ENCODE measurements around the gene GLRX5. TPM values are rescaled to one million over a fixed set of nuclear protein-coding genes. Genes with fewer than 3 reads are reported as not detected.

GLRX5 gene
- total RNA-seq, 2 donors from 2014 or later, result 62.4 to 63.4 TPM

GRCh38 chr14:95533822-95534221 lies 1.0 kb upstream of the GLRX5 start:
- peaks cover 47% of the 10 kb centered on the region for H3K4me1 Mint-ChIP-seq
- Histone ChIP-seq H3K27ac (ENCODE audit: low read depth, low read length) (peak overlapping the region; percentile 63), H3K36me3 (ENCODE audit: control insufficient read depth, insufficient read depth, low read length) (peaks cover 18% of the 10 kb centered on the region), H3K27me3 (ENCODE audit: control insufficient read depth, insufficient read depth, low read length, poor library complexity, severe bottlenecking) (no peaks in the 10 kb centered on the region), H3K9ac (ENCODE audit: extremely low read depth, low read length, poor library complexity, severe bottlenecking) (peak overlapping the region; percentile 84), H3K4me1 (ENCODE audit: control insufficient read depth, insufficient read depth, low read length) (peaks cover 3% of the 10 kb centered on the region), H3K9me3 (ENCODE audit: control insufficient read depth, low read length) (no peaks in the 10 kb centered on the region), H3K4me3 (ENCODE audit: low read length) (peak overlapping the region; percentile 87)
- H3K27me3 Mint-ChIP-seq (ENCODE audit: insufficient read depth), result no peaks in the 10 kb centered on the region
- peaks cover 8% of the 10 kb centered on the region for H3K36me3 Mint-ChIP-seq (ENCODE audit: low read depth)
- peak overlapping the region; percentile 80 for H3K4me3 Mint-ChIP-seq
- DNase-seq, result peak; percentile 44
- no peak for TF ChIP-seq CTCF (conservative IDR thresholded peaks at IDR 0.05)
- 0 to 1% methylated on average over 3 to 18 of the region's 18 CpGs for WGBS, 2 experiments (ENCODE audit: insufficient coverage in 1 of 2, insufficient read length in 1 of 2)
- H3K9me3 Mint-ChIP-seq, result no peaks in the 10 kb centered on the region
- peak overlapping the region; percentile 92 for H3K27ac Mint-ChIP-seq

- Mint-ChIP-seq H3K27me3 (ENCODE audit: insufficient read depth) (no peaks in the 10 kb centered on the region), H3K4me1 (peaks cover 47% of the 10 kb centered on the region)
- peaks cover 14% of the 10 kb centered on the region for H3K36me3 ChIP-seq (ENCODE audit: control insufficient read depth, insufficient read depth, low read length)
These were observed 574 bp downstream of the GLRX5 start for GRCh38 chr14:95535226-95536021.

GRCh38 chr14:95536036-95536593 lies 1.3 kb downstream of the GLRX5 start:
- DNase-seq, result peak; percentile 55
- Histone ChIP-seq H3K9me3 (ENCODE audit: control insufficient read depth, low read length) (no peaks in the 10 kb centered on the region), H3K4me1 (ENCODE audit: control insufficient read depth, insufficient read depth, low read length) (peaks cover 3% of the 10 kb centered on the region), H3K27me3 (ENCODE audit: control insufficient read depth, insufficient read depth, low read length, poor library complexity, severe bottlenecking) (no peaks in the 10 kb centered on the region), H3K27ac (ENCODE audit: low read depth, low read length) (no peak overlapping the region), H3K4me3 (ENCODE audit: low read length) (peak overlapping the region; percentile 90), H3K36me3 (ENCODE audit: control insufficient read depth, insufficient read depth, low read length) (peaks cover 8% of the 10 kb centered on the region), H3K9ac (ENCODE audit: extremely low read depth, low read length, poor library complexity, severe bottlenecking) (peak overlapping the region; percentile 69)
- WGBS, 2 experiments (ENCODE audit: insufficient coverage in 1 of 2, insufficient read length in 1 of 2), result 40 to 100% methylated on average over 1 to 4 of the region's 4 CpGs
- peak overlapping the region; percentile 87 for H3K27ac Mint-ChIP-seq
- peak overlapping the region; percentile 80 for H3K4me3 Mint-ChIP-seq
- H3K4me1 Mint-ChIP-seq, result peaks cover 47% of the 10 kb centered on the region
- no peaks in the 10 kb centered on the region for H3K27me3 Mint-ChIP-seq (ENCODE audit: insufficient read depth)
- TF ChIP-seq CTCF (conservative IDR thresholded peaks at IDR 0.05), result no peak
- H3K36me3 Mint-ChIP-seq (ENCODE audit: low read depth), result peaks cover 8% of the 10 kb centered on the region
- H3K9me3 Mint-ChIP-seq, result no peaks in the 10 kb centered on the region

More at GRCh38 chr14:95535226-95536021, 574 bp downstream of the GLRX5 start:
- Mint-ChIP-seq H3K9me3 (no peaks in the 10 kb centered on the region), H3K36me3 (ENCODE audit: low read depth) (peaks cover 8% of the 10 kb centered on the region), H3K4me3 (peak overlapping the region; percentile 80), H3K27ac (peak overlapping the region; percentile 87)
- peaks cover 3% of the 10 kb centered on the region for H3K4me1 ChIP-seq (ENCODE audit: control insufficient read depth, insufficient read depth, low read length)
- H3K4me3 ChIP-seq (ENCODE audit: low read length), result peak overlapping the region; percentile 90
- no peaks in the 10 kb centered on the region for H3K27me3 ChIP-seq (ENCODE audit: control insufficient read depth, insufficient read depth, low read length, poor library complexity, severe bottlenecking)
- no peak for DNase-seq
- peak overlapping the region; percentile 69 for H3K9ac ChIP-seq (ENCODE audit: extremely low read depth, low read length, poor library complexity, severe bottlenecking)
- WGBS, 2 experiments (ENCODE audit: insufficient coverage in 1 of 2, insufficient read length in 1 of 2), result 3 to 4% methylated on average over 28 to 52 of the region's 52 CpGs
- TF ChIP-seq CTCF (conservative IDR thresholded peaks at IDR 0.05), result no peak
- H3K9me3 ChIP-seq (ENCODE audit: control insufficient read depth, low read length), result no peaks in the 10 kb centered on the region
- no peak overlapping the region for H3K27ac ChIP-seq (ENCODE audit: low read depth, low read length)

Data from endodermal cell (in vitro differentiated cells).